NOMO-1 treated with DMSO at 0.1 percent for 48 hours (cell line): Measurements from ENCODE around the gene MTCL1.
A peak's percentile ranks its signal among the peaks of the same experiment; 100 is the strongest.
"Not testable (repeated sequence)": the region's sequence is repeated elsewhere in the genome, so short reads cannot be mapped to it uniquely, and the experiment has no call there.

Experiments
- DNase-seq: peaks from one replicate; lab custom pipeline; 2025; ENCODE audit not compliant: unreplicated experiment; lab: John Stamatoyannopoulos, UW

The MTCL1 gene

DNA sequence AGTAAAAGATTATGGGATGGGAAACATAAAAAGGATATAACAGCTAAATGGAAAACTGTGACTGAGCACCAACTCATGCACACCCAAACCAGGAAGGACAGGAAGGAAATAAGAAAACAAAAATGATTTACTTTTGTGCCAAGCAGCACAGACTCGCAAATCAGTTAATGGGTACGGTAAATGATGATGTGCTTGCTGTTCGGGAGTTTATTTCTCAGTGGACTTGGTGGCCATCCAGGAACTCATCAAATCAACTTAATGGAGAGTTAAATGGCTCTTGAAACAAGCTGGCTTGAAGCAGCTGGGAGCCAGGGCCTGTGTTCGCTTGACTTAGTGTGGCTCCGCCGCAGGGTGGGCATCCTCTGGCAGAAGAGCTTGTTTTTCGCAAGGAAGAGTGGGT, 36.2 kb downstream of the MTCL1 start:
- no peak for DNase-seq

DNA sequence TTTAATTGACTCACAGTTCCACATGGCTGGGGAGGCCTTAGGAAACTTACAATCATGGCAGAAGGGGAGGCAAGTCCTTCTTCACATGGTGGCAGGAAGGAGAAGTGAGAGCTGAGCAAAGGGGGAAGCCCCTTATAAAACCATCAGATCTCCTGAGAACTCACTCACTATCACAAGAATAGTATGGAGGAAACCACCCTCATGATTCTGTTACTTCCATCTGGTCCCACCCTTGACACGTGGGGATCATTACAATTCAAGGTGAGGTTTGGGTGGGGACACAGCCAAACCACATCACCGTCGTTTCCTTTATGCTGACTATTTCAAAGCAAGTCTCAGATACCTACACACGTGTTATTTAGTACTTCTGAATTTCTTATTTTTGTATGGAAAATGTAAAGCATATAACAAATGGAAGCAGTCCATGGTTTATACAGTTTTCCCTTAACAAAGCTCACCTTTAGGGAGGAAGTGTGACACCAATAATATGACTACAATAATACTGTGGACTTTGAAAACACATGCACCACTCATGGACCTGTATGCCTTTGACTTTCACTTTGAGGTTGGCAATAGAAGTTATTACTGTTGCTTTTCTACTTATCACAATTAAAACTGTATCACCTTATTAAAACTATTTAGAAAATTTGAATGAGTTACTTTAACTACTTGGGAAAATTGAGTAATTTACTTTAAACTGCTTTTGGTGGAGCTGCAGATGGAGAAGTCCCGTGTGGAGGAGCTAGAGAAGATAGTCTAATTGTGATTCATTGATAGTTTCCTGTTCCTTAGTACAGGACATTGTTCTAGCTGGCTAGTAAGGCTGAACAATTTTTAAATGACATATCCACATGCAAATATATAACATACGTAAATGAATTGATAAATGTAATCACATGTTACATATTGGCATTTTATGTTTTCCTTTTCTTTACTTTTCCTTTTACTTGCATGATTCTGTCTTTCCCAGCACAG, 37.3 kb downstream of the MTCL1 start:
- no peak for DNase-seq

DNA sequence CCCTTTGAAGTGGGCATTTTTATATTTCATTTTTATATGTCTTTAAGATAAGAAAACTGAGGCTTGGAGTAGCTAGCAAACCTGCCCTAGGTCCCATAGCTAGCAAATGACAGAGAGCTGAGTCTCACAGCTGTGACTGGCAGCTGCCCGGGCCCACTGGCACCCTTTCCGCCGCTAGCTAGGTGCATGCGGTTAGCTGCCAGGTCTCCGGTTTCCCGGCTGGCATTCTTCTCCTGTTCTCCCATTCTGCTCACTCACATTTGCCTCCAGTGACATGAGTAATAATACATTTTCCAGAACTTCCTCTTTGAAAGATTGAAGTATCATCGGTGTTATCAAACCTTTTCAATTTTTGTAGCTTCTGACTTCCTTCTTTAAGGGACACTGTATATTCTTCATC, 38.7 kb downstream of the MTCL1 start:
- DNase-seq: no peak

DNA sequence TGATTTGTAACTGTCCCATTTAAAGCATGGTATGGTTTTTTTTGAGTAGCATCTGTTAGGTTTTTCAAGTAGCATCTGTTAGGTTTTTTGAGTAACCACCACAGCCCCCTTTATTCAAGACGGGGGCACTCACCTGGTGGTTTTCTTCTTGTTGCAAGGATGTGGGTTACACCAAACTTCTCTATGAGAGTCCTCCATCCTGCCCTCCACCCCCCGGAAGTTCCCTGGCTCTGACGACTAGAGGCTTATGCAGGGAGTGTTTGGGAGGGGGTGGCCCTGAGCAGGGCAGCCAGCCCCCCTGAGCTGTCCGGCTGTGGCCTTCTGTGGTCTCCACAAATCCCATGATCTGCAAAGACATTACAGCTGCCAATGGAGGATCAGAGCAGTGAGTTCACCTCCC, 39.3 kb downstream of the MTCL1 start:
- DNase-seq: no peak

DNA sequence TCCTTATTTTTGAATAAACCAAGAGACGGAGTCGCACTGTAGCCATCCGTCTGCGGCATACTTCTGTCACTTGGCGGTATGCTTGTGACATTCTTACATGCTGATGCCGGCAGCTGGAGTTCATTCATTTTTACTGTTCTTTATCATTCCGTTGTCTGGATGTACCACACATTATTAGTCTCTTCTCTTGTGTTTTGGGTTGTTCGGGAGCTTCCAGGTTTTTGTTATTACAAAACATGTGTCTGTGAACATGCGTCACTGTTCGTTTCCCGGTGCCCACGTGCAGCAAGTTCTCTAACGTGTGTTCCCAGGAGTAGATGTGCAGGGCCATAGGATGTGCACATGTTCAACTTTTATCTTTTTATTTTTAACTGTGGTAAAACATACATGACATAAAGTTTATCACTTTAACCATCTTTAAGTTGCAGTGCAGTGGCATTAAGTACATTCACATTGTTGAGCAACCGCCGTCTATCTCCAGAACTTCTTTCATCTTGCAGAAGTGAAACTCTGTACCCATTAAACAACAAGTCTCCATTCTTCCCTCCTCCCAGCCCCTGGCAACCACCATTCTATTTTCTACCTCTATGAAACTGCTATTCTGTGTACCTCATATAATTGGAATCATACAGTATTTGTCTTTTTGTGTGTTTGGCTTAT, 40.1 kb downstream of the MTCL1 start:
- DNase-seq: peak; percentile 89

DNA sequence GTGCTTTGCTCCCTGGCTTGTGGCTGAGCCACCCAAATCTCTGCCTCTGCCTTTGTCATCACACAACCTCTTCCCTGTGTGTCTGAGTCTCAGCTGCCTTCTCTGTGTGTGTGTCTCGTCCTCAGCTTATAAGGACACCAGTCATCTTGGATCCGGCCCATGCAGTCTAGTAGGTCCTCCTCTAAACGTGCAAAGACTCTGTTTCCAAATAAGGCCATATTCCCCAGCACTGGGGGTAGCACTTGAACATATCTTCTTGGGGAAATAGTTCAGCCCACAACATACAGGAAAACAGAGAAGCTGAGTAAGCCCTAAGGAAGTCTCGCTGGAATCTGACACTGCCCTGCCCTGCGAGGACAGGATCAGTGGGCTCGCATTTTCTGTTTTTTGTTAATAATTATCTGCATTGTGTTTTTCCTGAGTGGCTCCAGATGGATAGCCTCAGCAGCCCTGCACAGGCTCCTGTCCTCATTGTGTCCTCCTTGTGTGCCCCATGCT, 42.1 kb downstream of the MTCL1 start:
- no peak for DNase-seq

DNA sequence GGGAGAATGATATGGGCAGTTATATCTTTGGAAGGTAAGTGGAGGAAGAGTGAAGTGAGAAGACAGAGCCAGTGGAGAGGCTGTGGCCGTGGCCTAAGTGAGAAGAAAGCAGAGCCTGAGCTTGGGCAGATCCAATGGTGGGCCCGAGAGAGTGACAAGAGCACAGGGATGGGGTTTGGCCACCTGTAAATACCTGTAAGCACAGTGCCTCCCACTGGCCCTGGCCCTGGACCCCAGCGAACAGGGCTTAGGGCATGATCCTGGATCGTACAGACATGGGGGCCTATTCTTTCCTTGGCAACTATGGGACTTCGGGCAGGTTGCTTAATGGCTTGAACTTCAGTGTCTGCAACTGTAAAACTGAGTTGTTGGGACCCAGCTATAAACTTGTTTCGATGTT, 44.1 kb downstream of the MTCL1 start:
- DNase-seq: no peak

DNA sequence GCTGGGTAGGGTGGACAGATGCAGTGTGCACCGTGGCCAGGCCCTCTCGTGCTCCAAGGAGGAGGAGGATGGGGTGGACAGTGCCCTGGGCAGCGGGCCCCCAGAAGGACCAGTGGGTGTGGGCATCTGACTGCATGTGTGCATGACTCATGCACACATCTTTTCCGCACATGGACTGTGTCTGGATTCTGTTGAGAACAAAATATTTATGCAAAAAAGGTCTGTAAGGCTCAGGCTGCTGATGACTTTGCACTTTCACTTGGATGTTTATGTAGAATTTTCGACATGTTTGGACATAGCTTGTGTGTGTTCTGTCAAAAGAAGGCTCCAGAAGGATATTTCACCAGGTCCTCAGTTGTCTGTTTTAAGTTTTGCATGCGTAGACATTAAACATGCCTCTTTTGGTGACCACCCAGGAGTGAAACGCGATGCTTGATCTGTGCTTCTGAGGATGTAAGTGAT, 45.6 kb downstream of the MTCL1 start:
- DNase-seq: no peak

DNA sequence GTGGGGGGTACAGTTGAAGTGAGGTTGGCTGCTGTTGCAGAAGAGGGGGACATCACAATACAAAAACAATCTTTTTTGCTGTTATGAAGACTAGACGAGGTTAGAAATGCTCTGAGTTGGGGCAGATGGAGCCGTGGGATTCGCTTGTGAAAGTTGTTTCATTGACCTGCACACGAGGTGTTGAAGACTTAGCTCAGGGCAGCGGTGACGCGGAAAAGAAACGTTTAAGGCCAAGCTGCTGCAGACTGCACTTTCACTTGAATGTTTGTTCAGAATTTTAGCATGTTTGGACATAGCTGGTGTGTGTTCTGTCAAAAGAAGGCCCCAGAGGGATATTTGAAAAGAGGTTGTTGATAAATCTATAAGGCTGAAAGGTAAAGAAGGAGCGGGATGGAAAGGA, 46.3 kb downstream of the MTCL1 start:
- no peak for DNase-seq

DNA sequence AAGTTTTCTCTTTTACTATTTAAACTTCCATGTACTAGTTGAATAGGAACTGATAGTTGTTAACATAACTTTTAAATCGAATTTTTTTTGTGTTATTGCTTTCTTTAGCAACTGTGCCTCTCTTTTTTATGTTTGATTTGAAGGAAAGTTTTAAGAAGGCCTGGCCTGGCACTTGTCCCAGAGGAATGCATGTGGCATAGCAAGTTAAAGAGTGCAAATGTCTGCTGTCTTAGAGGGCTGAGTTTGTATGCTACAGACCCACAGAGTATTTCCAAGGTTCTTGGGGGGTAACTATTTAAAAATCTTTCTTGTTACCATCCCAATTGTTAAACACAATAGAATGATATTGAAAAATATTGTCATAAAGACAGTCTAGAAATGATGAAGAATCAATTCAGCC, 47.0 kb downstream of the MTCL1 start:
- no peak for DNase-seq

DNA sequence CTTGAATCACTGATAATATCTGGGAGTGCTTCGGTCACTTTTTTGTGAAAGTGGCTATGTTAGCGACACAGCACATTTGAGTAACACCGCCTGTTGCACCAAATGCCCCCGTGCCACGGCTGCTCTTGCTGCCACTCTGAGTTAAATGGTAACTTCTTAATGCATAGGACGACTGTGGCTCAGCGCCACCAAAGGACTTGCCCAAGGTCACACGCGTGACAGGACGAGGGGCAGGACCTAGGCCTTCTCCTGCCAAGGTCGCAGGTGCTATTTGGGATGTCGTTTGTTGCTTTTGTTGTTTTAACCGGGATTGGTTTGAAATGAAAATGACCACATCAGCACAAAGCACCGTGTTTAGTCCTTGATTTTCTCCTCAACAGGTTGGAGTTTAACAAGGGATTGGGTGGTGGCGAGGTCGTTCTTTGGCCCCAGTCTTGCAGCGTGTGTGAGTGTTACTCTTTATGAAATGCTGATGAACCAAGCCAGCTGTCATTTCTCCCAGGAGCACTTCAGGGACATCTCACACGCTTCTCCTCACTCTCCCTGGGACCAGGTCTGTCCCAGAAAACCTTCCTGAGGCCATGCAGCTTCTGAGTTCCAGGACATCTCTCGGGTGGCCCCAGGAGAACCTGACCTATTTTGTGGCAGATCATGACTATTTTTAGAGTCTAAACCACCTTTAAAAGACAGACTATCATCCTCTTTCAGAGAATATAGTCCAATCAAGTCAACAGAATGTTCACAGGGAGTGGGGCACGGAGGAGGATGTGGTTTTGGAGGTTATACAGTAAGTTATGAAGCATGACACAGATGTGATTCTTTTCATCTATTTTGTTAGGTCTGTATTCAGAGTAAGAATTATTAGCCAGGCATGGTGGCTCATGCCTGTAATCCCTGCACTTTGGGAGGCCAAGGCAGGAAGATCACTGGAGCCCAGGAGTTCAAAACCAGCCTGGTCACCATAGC, 49.9 kb downstream of the MTCL1 start:
- DNase-seq: no peak

DNA sequence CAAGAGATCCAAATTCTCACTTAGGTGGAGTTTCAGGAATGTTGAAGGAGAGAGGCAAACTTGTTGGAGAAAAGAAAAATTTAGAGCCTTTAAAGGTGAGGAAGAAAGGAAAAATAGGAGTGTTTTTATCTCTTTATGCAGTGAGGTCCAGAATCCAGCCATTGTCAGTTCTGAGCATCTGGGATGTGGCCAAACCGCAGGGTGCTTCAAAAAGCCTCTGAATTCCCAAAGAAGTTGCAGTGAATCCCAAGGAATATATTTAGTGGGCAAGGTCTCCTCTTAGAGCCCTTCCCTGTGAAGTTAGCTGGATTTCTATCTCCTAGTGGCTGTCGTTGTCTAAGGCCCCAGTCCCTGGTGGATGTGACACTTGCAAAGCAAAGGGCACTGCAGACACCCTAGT, 51.2 kb downstream of the MTCL1 start:
- no peak for DNase-seq

DNA sequence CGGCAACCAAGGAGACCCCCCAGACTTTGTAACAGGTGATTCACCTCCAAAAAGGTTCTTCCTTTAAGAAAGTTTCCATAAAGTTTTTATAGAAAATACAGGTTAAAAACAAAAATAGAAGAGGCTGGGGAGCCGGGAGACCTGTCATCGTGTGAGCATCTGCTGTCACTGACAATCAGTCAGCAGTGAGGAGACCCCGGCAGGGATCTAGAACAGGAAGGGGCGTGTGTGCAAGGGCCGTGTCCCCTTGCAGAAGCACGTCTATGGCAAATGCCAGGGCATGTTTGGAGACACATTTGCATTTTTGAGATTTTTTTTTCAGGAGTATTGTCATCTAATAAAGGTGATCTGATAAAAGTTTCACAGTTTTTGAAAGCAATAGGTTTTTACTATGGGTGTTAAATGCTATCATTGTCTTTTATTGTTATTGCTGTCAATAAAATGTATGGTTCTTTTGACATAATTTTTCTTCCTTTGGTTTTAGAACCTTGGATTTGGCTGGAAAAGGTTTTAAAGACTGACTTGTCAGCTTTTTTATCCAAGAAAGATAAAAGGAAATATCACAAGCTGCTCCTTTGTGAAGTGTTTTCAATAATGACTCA, 52.1 kb downstream of the MTCL1 start:
- DNase-seq: no peak

DNA sequence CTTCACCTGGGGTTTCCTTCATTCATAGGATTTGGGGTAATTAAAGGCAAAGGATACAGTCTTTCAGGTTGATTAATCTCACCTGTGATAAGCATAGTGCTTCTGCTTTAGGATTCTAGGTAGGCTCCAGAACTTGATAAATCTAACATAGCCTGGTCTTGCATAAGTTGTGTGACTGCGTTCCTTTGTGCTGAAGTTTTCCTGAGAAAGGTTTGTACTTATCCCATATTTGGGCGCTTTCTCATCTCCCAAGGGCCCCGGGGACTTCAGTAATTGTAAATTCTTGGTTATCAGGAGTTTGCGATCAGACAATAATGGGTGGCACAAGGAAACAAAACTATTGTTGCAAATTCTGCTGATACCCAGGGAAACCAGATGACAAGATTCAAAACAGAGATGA, 53.1 kb downstream of the MTCL1 start:
- DNase-seq: no peak

DNA sequence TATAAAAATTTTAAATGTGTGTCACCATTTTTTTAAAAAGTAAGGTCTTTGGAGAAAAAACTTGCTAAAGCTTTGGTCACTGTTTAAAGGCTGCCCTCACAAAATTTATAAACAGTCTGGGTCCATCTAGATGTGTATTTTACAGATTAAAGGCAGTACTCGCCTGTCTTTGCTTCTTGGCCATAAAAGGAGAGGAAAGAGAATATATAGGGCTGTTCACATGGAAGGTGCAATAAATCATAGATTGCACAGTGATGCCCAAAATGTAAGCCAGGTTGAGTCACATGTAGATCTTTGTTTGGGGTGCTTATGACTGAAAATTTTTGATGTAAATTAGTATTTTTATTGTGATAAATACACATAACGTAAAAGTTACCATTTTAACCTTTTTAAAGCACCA, 55.6 kb downstream of the MTCL1 start:
- DNase-seq: no peak

DNA sequence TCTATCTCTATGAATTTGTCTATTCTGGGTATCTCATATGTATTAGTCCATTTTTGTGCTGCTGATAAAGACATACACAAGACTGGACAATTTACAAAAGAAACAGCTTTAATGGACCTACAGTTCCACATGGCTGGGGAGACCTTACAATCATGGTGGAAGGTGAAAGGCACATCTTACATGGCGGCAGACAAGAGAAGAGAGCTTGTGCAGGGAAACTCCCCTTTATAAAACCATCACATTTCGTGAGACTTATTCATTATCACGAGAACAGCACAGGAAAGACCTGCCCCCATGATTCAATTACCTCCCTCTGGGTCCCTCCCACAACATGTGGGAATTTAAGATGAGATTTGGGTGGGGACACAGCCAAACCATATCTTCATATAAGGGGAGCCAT, 56.2 kb downstream of the MTCL1 start:
- DNase-seq: not testable (repeated sequence)

DNA sequence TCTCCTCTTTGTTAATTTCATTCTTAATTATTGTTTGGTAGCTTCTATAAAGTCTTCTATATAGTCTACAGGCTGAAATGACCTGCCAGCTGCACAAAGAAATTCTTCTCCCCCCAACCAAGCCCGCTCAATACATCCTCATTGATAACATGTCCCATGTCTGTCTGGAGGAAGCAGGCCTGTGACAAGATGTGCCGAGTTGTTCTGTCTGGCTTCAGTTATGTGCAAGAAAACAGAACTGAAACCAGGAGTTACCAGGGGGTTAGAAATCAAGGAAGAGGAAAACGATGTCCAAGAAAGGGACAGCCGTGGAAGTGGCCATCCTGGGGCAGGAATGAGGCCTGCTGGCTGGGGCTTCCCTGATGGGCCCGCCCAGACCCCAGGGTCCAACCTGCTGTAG, 57.6 kb downstream of the MTCL1 start:
- peak; percentile 45 for DNase-seq

DNA sequence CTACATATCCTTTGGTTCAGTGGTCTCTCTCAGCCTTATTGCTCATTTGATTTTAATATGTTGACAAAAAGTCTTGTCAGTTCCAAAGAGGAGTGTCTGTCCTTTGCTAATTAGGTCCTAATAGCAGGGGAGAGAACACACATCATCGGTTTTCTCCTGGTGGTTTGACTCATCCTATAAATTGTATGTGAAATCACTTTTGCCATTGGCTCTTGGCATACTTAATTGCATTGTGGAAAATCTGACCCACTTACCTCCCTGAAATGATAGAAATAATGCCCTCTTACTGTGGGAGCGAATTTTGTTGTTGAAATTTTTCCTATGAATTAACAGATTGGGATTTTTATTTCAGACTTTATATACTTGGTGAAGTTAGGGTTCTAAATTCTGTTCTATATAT, 58.3 kb downstream of the MTCL1 start:
- no peak for DNase-seq

DNA sequence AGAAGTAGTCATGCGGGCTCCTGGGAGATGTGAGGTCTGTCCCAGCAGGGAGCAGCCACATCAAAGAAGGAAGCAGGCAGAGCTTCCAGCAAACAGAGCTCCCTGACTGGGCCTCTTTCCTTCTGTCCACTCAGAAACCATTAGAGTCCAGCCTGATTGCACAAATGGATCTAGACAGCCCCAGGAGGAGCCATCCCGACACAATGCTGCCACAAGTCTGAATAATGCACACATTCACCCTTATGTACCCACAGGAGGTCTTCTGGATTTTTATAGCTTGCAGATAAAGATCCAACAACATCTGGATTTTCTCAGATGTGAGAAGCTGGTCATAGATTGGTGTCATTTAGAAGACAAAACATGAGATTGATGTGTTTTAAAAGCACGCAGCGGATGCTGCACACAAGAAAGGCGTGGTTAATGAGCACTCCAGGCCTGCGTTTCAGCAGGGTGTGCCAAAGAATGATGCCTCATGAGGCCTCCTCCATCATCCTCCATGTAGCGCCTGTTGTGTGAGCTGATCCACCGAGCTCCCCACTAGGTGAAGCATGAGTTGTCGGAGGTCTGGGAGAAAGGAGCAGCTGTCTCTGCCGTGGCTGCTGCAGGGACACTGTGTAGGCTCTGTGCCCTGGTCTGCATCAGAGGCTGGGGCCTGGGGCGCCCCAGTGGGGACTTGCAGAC, 60.6 kb downstream of the MTCL1 start:
- DNase-seq: no peak
